Measurements from ENCODE around the gene UPK1A. TPM values are rescaled to one million over a fixed set of nuclear protein-coding genes. Genes with fewer than 3 reads are reported as not detected.

The UPK1A gene
- total and polyA plus RNA-seq, 8 donors: 0.16 TPM; not detected in 7

GRCh38 chr19:35715981-35716800 is 49.9 kb downstream of the UPK1A start:
- H3K36me3 ChIP-seq: no peaks in the 10 kb centered on the region
- peaks cover 6 to 15% (median 8%) of the 10 kb centered on the region in 3 donors for H3K4me1 ChIP-seq
- 2% methylated on average over 52 of the region's 52 CpGs for WGBS, 2 donors
- intact Hi-C loops (cut with DNase I): loop anchor here in 1 of 3 donors (2.0 kb wide), 1 partner anchor 21 kb away; no protein-coding TSS in a partner anchor
- peak overlapping the region; percentile 65 to 85 (median 76) for H3K27ac ChIP-seq
- H3K9me3 ChIP-seq: no peaks in the 10 kb centered on the region
- TF ChIP-seq CTCF (IDR thresholded peaks at IDR 0.05): no peak
- DNase-seq: peak in 5 of 6 donors; percentile 61 to 91 (median 79)
- ATAC-seq: peak; percentile 30 to 61 (median 54)
- no peaks in the 10 kb centered on the region for H3K27me3 ChIP-seq
- peak overlapping the region; percentile 76 to 92 (median 84) for H3K4me3 ChIP-seq
- FAIRE-seq: no peak

DNA sequence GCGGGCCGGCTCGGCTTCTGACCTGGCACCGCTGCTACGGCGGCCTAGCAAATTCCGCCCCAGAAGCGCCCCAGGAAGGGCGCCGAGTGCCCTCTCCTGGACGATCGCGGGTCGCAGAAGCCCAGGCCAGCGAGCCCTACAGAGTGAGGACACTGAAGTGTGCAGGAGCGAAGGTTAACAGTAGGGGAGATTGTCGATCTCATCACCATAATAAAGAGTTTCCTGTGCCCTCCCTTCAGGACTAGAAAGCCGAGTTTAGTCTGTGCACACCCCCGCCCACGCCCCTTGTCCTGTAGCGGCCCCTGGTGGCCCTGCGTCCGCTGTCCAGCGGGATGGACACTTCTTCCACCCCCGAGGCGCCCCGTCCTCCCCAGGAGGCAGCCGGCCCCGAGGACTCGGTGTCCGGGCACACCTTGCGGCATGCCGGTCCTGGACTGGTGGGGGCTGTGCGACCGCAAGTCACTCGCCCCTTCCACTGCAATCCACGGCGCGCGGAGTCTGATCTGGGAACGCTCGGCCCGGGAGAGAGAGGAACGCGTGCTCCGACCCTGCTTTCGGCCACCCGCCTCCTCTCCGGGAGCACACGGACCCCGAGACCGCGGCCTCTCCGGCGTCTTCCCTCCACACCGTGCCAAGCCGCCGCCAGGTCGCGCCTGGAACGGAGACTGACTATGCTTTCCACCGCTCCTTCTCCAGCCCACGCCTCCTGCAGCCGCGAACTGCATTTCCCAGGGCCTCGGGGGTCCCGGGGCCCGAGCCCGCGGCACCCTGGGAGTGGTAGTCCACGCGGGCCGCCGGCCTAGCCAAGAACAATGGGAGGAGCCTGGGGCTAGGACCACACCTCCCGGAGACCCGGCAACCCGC is 50.7 kb downstream of the UPK1A start:
- Histone ChIP-seq H3K27ac (peak overlapping the region; percentile 65 to 85 (median 76)), H3K27me3 (no peaks in the 10 kb centered on the region), H3K9me3 (no peaks in the 10 kb centered on the region), H3K4me3 (peak overlapping the region; percentile 76 to 92 (median 84)), H3K4me1 (peaks cover 6 to 15% (median 8%) of the 10 kb centered on the region in 3 donors), H3K36me3 (peaks cover 0 to 6% (median 4%) of the 10 kb centered on the region in 3 donors)
- TF ChIP-seq CTCF (IDR thresholded peaks at IDR 0.05): peak; percentile 67 to 89 (median 72)
- intact Hi-C loops (cut with DNase I): no loop called here
- peak; percentile 90 to 98 (median 96) for DNase-seq
- no peak for FAIRE-seq
- peak; percentile 88 to 94 (median 90) for ATAC-seq
- WGBS, 2 donors: 0 to 1% methylated on average over 67 to 77 of the region's 77 CpGs

GRCh38 chr19:35717665-35718344 is 51.5 kb downstream of the UPK1A start, which contains the start of gene KMT2B:
Gene KMT2B (plus strand): TSS chr19:35718003. CDS start chr19:35718019, 16 bp downstream.
- no peak for TF ChIP-seq CTCF (IDR thresholded peaks at IDR 0.05)
- Histone ChIP-seq H3K9me3 (no peaks in the 10 kb centered on the region), H3K4me3 (peak within 1 kb of the TSS; percentile 83 to 92 (median 90)), H3K4me1 (peaks cover 6 to 15% (median 8%) of the 10 kb centered on the region in 3 donors), H3K36me3 (peaks cover 5 to 13% (median 12%) of the 10 kb centered on the region in 3 donors), H3K27ac (peak within 1 kb of the TSS; percentile 65 to 85 (median 76)), H3K27me3 (no peaks in the 10 kb centered on the region)
- FAIRE-seq (no peak), ATAC-seq (peak in 3 of 4 donors; percentile 71 to 73 (median 71)), DNase-seq (peak in 2 of 6 donors; percentile 94 to 97)
- WGBS, 2 donors: 1% methylated on average over 54 to 101 of the region's 109 CpGs
- intact Hi-C loops (cut with DNase I): no loop called here

DNA sequence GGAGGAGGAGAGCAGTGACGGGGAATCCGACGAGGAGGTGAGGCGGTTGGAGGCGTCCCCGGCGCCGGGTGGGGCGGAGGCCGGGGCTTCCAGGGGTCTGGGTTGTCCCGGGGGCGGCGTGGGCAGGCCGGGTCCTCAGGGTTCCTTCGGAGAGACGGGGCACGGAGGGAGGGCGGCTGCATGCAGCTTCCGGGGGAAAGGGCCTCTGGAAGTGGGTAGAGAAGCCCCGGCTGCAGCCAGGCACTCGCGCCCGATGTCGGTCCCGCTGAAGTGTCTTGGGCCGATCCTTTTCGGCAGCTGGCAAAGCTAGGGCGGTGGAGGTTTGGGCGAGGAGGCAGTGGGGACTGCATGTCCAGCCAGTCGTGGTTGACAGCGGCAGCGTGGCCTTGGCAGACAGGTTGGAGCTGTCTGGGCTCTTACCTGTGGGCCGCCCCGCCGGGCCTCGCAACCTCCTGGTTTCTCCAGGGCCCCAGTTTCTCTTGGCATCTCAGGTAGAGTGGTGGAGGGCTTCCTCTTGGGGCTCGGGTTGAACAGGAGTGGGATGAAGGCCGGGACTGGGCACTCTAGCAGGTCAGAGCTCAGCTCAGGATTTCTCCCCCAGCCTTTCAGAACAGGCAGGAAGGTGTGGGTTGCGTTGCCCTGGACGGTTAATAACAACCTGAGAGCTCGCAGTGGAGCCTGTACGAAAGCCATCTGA is 52.2 kb downstream of the UPK1A start:
- H3K27ac ChIP-seq: peak overlapping the region; percentile 62 to 79 (median 72)
- H3K27me3 ChIP-seq: no peaks in the 10 kb centered on the region
- H3K4me1 ChIP-seq: peaks cover 6 to 15% (median 8%) of the 10 kb centered on the region in 3 donors
- H3K9me3 ChIP-seq: no peaks in the 10 kb centered on the region
- FAIRE-seq: no peak
- TF ChIP-seq CTCF (IDR thresholded peaks at IDR 0.05): no peak
- WGBS, 2 donors: 0 to 1% methylated on average over 29 to 42 of the region's 42 CpGs
- H3K36me3 ChIP-seq: peaks cover 6 to 20% (median 16%) of the 10 kb centered on the region in 3 donors
- no peak for ATAC-seq
- DNase-seq: peak; percentile 56 to 89 (median 69)
- H3K4me3 ChIP-seq: peak overlapping the region; percentile 83 to 92 (median 90)
- intact Hi-C loops (cut with DNase I): no loop called here
